Erythroblast (primary cell): ENCODE measurements around the gene ATP1A3.

ENCODE experiments used
- GATA1 ChIP-seq: IDR thresholded peaks from 2 replicates; pipeline ENCODE4 v1.6.1; 2011; ENCODE audit warnings: low read depth, mild to moderate bottlenecking, control low read depth, low read length, moderate library complexity
- POLR2A ChIP-seq: IDR thresholded peaks from 2 replicates; pipeline ENCODE4 v1.6.1; 2011; ENCODE audit warnings: mild to moderate bottlenecking, low read length

DNA sequence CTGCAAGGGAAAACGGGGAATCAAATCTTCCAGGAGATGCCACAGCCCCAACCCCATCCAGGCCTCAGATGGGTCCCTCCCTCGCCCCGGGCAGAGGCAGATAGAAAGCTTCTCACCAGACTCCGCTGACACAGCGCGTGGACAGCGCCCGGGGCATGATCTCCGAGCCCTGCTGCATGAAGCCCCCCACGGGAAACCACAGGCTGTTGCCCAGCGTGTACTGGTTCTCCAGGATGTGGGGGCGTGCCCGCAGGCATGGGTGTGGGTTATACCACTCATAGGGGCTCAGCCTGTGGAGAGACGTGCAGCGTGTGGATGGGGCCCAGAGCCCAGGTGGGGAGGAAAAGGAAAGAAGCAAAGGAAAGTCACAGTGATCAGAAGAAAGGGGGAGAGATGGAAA, 27.2 kb upstream of the ATP1A3 start:
- TF ChIP-seq POLR2A (no peak), GATA1 (no peak)
